ENCODE measurements around the gene LCE3C.

DNA sequence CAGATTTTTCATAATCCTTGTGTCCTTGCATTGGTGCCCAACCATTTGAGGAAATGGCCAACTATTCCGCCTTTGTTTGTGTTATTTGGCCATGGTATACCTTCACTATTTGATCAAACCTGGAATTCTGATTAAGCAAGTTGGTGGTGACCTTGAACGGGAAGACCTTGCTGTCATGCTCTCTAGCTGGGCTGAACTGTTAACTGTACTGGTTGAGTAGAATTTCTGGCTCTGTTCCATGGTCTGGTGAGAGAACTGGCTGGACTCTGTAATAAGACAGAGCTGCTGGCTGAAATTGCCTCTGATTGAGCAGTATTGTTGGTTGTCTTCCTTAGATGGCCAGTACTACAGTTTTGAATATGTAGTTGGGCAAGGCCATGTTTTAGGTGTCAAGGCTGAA lies 3.0 kb upstream of the LCE3C start:
- TF ChIP-seq, protein P1, sequence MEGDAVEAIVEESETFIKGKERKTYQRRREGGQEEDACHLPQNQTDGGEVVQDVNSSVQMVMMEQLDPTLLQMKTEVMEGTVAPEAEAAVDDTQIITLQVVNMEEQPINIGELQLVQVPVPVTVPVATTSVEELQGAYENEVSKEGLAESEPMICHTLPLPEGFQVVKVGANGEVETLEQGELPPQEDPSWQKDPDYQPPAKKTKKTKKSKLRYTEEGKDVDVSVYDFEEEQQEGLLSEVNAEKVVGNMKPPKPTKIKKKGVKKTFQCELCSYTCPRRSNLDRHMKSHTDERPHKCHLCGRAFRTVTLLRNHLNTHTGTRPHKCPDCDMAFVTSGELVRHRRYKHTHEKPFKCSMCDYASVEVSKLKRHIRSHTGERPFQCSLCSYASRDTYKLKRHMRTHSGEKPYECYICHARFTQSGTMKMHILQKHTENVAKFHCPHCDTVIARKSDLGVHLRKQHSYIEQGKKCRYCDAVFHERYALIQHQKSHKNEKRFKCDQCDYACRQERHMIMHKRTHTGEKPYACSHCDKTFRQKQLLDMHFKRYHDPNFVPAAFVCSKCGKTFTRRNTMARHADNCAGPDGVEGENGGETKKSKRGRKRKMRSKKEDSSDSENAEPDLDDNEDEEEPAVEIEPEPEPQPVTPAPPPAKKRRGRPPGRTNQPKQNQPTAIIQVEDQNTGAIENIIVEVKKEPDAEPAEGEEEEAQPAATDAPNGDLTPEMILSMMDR (IDR thresholded peaks at IDR 0.05), result no peak
- TF ChIP-seq, protein P2, sequence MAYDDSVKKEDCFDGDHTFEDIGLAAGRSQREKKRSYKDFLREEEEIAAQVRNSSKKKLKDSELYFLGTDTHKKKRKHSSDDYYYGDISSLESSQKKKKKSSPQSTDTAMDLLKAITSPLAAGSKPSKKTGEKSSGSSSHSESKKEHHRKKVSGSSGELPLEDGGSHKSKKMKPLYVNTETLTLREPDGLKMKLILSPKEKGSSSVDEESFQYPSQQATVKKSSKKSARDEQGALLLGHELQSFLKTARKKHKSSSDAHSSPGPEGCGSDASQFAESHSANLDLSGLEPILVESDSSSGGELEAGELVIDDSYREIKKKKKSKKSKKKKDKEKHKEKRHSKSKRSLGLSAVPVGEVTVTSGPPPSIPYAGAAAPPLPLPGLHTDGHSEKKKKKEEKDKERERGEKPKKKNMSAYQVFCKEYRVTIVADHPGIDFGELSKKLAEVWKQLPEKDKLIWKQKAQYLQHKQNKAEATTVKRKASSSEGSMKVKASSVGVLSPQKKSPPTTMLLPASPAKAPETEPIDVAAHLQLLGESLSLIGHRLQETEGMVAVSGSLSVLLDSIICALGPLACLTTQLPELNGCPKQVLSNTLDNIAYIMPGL (CRISPR knock-in tag; IDR thresholded peaks at IDR 0.05), result no peak
- no peak for TF ChIP-seq SMAD3 (CRISPR knock-in tag; IDR thresholded peaks at IDR 0.05; ENCODE audit: borderline replicate concordance)
- TF ChIP-seq ELF4 (CRISPR knock-in tag; IDR thresholded peaks at IDR 0.05; ENCODE audit: low read depth), result no peak
- TF ChIP-seq, protein P3, sequence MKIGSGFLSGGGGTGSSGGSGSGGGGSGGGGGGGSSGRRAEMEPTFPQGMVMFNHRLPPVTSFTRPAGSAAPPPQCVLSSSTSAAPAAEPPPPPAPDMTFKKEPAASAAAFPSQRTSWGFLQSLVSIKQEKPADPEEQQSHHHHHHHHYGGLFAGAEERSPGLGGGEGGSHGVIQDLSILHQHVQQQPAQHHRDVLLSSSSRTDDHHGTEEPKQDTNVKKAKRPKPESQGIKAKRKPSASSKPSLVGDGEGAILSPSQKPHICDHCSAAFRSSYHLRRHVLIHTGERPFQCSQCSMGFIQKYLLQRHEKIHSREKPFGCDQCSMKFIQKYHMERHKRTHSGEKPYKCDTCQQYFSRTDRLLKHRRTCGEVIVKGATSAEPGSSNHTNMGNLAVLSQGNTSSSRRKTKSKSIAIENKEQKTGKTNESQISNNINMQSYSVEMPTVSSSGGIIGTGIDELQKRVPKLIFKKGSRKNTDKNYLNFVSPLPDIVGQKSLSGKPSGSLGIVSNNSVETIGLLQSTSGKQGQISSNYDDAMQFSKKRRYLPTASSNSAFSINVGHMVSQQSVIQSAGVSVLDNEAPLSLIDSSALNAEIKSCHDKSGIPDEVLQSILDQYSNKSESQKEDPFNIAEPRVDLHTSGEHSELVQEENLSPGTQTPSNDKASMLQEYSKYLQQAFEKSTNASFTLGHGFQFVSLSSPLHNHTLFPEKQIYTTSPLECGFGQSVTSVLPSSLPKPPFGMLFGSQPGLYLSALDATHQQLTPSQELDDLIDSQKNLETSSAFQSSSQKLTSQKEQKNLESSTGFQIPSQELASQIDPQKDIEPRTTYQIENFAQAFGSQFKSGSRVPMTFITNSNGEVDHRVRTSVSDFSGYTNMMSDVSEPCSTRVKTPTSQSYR (CRISPR knock-in tag; IDR thresholded peaks at IDR 0.05), result no peak
- TF ChIP-seq CREB1 (CRISPR knock-in tag; IDR thresholded peaks at IDR 0.05), result no peak
- TF ChIP-seq ESRRA (CRISPR knock-in tag; IDR thresholded peaks at IDR 0.05; ENCODE audit: borderline replicate concordance), result no peak
- TF ChIP-seq NR3C1 (CRISPR knock-in tag; conservative IDR thresholded peaks at IDR 0.05; ENCODE audit: low read depth), result no peak
- no peak for TF ChIP-seq CREM (CRISPR knock-in tag; IDR thresholded peaks at IDR 0.05)
- TF ChIP-seq, protein P4, sequence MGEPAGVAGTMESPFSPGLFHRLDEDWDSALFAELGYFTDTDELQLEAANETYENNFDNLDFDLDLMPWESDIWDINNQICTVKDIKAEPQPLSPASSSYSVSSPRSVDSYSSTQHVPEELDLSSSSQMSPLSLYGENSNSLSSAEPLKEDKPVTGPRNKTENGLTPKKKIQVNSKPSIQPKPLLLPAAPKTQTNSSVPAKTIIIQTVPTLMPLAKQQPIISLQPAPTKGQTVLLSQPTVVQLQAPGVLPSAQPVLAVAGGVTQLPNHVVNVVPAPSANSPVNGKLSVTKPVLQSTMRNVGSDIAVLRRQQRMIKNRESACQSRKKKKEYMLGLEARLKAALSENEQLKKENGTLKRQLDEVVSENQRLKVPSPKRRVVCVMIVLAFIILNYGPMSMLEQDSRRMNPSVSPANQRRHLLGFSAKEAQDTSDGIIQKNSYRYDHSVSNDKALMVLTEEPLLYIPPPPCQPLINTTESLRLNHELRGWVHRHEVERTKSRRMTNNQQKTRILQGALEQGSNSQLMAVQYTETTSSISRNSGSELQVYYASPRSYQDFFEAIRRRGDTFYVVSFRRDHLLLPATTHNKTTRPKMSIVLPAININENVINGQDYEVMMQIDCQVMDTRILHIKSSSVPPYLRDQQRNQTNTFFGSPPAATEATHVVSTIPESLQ (CRISPR knock-in tag; IDR thresholded peaks at IDR 0.05), result no peak
- TF ChIP-seq, protein P5, sequence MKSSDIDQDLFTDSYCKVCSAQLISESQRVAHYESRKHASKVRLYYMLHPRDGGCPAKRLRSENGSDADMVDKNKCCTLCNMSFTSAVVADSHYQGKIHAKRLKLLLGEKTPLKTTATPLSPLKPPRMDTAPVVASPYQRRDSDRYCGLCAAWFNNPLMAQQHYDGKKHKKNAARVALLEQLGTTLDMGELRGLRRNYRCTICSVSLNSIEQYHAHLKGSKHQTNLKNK (CRISPR knock-in tag; IDR thresholded peaks at IDR 0.05), result no peak
